ENCODE data around the gene C16orf78.

Gene C16orf78

DNA sequence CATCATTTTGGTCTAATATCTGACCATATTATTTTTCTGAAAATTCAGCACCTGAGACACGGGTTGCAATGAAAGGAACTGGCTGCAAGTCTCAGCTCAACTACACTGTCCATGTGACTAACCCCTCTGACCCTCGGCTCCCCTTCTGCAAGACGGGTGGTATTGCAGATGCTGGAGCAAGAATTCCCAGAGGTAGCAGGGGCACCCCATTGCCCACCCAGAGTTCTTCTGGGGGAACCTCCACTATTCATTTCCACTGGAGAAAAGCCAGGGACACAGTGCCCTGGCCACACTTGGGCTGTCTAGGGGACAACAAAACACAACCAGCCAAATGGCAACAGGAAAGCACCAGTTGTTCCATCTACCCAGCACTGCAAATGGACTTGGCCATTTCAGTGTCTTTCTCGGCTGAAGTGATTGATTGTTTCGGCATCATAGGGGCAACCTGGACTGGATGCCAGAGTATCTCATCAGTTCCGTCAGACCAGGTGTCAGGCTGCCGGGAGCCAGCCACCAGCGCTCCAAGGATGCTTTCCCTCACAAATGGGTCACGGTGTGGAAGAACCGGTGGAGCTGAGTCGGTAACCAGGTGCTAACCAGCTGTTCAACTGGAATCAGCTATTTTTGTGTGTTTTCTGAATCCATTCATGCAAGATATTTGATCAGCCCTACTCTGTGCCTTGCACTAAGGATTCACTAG, 58.1 kb downstream of the C16orf78 start:
- no peak for DNase-seq (ENCODE audit: low read depth)

DNA sequence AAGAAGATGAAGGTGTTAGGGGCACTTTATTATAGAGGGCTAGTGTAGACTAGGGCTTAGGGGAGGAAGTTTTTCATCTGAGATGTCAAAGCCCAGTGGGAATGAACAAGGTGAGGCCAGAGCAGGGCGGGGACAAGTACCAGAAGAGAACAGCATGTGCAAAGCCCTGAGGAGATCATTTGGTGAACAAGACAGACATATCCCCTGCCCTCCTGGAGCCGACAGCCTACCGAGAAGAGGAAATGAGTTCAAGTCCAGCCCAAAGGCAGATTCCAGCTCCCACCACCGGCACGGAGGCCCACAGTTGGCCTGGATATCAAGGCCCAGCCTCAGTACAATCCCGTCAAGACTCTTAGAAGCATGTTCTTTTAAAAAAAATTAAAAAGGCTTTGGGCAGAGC, 61.1 kb downstream of the C16orf78 start:
- DNase-seq (ENCODE audit: low read depth) = no peak

DNA sequence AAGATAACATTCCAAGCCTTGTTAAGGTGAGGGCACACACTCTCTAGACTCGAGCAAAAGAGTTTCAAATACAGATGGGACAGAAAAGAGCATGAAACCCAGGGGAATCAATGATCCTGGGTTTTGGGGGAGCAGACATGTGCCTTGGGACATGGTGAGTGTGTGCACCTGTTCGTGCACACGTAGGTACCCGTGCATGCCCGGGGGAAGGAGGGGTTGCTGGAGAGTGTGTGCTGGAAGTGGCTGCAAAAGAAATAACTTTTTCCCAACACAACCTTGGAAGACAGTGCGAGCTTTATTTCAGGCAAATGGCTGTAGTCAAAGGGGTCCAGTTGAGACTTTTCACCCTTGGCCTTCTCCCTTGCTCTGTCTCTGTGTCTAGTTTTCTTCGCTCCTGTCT, 62.6 kb downstream of the C16orf78 start:
- no peak for DNase-seq (ENCODE audit: low read depth)

DNA sequence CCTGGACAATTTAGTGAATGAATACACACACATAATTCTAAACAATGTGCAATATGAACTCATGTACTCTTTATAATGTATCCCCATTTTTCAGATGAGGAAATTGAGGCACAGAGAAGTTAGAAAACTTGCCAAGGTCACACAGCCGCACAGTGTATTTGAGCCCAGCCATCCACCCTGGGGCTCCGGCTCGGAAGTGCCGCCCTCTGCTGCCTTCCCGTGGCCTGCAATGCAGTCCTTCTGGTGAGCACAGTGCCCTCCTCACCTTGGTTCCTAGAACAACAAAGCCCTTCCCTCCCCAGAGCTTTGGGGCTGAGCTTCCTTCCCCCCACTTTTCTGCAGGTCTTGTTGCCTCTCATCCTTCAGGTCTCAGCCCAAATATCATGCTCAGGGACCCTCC, 63.7 kb downstream of the C16orf78 start:
- no peak for DNase-seq (ENCODE audit: low read depth)

DNA sequence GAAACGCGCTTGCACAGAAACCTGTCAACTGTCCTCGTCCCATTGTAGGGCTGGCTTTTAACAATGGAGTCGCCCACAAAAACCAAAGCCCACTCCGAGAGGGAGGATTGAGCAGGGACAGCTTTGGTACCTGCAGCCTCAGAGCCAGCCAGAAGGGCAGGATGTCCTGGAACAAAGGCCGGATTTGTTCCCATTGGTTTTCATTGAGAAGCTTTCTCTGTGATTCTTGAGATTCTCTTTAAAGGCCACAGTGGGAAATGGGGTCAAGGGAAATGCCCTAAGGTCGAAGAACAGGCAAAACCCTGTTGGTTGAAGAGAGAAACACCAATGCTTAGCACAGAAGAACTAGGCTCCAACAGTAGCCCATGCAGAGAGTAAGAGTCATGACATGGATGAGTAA, 65.4 kb downstream of the C16orf78 start:
- no peak for DNase-seq (ENCODE audit: low read depth)

DNA sequence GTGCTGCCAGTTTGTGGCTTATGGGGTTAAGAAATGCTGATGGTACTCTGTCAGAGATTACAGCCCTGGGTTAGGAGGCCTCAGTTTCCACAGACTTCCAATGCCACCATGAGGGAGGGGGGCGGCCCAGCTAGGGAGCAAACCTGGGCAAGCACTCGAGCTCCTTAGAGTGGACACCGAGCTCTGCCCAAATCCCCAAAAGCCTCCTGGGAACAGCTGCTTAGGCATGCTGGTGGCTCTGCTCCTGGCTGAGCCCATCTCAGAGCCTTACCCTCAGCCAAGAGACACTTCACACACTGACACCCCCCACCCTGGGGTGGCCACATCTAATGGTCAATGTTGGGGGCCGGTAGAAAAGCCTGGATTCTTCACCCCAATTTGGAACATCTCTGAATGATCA, 66.1 kb downstream of the C16orf78 start:
- DNase-seq (ENCODE audit: low read depth) = no peak

DNA sequence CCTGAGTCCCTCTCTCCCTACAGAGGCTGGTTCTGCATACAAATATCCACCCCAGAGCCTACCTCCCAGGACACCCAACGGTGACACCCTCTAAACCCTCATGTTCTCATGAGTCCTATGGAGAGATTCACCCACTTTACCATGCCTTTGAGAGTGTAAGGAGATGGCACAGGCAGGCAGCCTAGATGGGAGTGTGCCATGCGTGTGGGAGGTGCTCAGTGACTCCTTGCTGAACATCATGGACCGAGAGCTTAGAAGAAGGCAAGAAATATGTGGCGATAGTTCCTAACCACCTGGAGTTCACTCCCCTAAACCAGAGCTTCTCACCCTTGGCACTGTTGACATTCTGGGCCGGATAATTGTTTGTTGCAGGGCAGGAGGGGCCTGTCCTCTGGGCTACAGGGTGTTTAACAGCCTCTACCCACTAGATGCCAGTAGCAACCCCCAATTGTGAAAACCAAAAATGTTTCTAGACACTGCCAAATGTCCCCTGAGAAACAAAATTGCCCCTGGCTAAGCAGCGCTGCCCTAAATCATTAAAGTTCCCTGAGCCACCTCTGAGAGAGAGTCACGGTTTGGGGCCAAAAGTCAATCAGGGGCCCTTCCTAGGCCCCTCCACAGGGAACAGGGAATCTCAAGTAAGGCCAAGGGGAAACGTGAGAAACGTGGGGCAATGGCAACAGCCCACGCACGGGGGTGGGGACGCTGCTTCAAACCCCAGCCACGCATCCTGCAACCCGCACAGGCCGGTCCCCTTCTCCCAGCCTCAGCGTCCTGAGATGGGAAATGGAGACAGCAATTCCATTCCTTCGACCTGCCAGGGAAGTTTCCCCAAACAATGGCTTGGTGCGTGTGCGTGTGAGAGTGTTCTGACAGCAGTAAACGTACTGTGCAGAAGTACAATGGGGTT, 66.8 kb downstream of the C16orf78 start:
- no peak for DNase-seq (ENCODE audit: low read depth)

DNA sequence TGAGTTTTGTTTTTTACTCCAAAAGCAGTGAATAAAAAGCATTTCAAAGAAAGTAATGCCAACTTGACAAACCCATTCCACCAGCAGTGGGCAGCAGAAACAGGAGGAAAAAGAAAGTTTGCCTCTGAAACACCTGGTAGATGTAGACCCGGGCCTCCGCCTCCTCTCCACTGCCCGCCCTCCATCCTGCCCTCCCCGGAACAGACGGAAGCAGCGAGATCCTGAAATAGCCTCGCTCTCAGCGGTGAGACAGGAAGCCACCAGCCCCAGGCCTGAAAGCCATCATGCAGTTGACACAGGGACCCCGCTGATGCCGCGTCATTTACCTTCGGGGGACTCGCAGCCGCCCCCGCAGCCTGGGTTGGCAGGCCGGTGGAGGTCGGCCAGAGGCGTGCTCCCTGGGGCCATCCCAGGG, 67.8 kb downstream of the C16orf78 start:
- no peak for DNase-seq (ENCODE audit: low read depth)

DNA sequence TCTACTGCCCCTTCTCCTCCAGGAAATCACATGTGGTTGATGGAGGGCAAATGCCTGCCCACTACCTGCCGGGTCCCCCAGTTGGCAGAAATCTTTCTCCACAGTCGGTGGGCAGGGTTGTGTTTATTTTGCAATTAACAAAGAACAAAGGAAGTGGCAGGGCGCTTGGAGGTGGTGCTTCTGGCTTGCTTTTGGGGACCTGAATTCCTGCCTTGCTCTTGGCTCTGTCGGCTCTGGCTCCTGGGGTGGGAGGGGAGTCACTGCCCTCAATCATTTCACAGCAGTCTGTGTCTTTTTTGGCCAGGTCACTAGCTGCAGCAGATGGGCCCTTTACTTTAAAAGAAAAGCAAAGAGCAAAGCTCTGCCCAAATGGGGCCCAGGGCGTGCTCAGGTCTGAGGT, 69.2 kb downstream of the C16orf78 start:
- DNase-seq (ENCODE audit: low read depth) = no peak

DNA sequence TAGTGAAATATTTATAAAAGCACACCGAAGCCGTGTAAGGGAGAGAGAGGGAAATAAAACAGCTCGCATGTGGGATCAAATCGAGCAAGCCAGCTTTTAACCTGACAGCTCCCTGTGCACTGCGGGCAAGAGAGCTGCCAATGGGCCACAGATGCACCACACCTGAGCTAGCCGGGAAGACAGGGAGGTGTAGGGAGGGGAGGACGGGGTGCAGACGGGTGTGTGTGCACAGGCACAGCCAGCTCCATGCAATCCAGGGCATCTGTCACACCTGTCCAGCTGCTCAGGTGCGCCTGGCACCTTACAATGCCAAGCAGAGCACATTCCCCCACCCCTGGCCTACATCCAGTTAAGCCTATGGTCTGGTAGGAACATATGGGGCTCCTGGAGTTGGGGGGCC, 70.0 kb downstream of the C16orf78 start:
- no peak for DNase-seq (ENCODE audit: low read depth)

DNA sequence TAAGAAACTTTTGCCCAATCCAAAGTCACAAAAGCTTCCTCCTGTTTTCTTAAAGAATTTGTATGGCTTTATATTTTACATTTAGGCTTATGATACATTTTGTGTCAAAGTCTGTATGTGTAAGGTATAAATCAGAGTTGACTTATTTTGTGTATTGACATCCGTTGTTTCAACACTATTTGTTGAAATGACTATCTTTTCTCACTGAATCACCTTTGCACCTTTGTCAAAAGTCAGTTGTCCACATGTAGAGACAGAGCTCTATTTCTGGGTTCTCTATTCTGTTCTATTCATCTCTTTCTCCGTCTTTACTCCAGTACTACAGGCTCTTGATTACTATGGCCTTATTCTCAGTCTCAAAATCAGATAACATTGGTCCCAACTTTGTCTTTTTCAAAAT, 73.2 kb downstream of the C16orf78 start:
- no peak for DNase-seq (ENCODE audit: low read depth)
